Central memory CD4-positive, alpha-beta T cell (primary cell): ENCODE measurements around the gene BAD.

Experiments used
- DNase-seq: peaks from one replicate; pipeline ENCODE4 v3.0.0; 2022

The BAD gene

DNA sequence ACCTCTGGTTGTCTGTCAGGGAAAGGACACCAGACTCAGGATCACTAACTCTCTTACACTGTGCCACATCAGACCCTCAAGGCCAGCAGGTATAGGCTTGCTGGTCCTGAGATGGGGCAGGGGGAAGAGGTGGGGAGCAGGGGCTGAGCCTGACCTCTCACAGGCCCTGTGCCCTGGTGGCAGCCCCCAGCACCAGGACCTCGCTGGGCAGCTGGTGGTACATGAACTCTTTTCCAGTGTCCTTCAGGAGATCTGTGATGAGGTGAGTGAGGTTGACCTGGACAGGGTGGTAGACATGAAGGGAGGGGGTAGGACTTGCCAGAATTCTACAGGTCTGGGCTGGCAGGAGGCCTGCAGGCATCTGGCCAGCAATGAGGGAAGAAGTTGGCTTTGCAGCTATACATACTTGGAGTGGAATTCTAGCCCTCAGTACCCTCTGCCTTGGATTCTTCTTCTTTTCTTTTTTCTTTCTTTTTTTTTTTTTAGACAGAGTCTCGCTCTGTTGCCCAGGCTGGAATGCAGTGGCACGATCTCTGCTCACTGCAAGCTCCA lies 57.0 kb downstream of the BAD start:
- no peak for DNase-seq

GRCh38 chr11:64226507-64227051 lies 57.9 kb downstream of the BAD start:
- peak; percentile 54 for DNase-seq

GRCh38 chr11:64225608-64226506 lies 58.6 kb downstream of the BAD start, which contains the start of the genes NUDT22 and TRPT1:
Gene NUDT22, plus strand, starts transcription at chr11:64226274. Its CDS starts 379 bp downstream, at chr11:64226653.
Gene TRPT1, minus strand, starts transcription at chr11:64226186. Its CDS starts 326 bp downstream, at chr11:64225860.
- peak; percentile 87 for DNase-seq

- DNase-seq: no peak
Observed at GRCh38 chr11:64224891-64225607, 59.4 kb downstream of the BAD start.

DNA sequence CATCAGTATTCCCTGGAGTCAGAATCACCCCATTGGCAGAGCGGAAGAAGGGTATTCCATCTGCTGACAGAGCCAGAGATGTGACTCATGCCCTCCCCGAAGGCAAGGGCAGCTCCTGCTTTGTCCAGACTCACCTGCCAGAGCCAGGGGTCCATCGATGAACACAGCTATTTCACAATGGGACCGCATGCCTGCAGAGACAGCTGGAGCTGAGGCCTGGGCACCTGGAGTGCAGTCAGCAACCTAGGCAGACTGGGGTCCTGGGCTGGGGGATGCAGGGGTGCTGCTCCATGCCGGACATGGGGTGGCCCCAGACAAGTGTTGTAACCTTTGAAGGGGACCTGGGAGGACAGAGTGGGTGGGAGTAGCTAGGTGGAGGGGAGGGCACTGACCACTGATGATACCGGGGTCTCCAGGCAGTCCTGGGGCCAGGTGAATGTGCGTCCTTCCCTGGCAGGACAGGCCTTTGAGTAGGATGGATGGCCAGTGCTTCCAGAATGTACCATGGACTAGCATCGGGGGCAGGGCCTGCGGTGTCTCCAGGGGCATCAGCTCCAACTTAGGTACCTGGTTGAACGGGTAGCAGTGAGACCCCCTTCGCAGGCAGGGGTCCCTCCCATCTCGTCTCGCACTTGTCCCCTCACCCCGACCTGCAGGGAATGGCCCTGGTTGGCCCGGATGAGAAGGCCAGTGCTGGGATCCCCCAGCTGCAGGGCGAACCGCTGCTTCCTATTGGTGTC lies 60.1 kb downstream of the BAD start:
- no peak for DNase-seq

GRCh38 chr11:64223001-64223651 lies 61.3 kb downstream of the BAD start:
- no peak for DNase-seq

GRCh38 chr11:64222651-64223000 lies 61.8 kb downstream of the BAD start:
- no peak for DNase-seq

GRCh38 chr11:64220798-64221197 lies 63.7 kb downstream of the BAD start:
- DNase-seq: no peak

DNA sequence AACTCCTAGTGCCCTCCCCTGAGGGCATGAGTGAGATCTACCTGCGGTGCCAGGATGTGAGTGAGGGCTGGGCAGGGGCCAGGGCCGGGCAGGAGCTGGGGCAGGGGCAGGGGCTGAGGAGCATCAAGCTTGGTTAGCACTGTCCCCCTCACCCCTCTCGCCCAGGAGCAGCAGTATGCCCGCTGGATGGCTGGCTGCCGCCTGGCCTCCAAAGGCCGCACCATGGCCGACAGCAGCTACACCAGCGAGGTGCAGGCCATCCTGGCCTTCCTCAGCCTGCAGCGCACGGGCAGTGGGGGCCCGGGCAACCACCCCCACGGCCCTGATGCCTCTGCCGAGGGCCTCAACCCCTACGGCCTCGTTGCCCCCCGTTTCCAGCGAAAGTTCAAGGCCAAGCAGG lies 64.2 kb downstream of the BAD start:
- no peak for DNase-seq
